Anterior cingulate cortex (tissue), 58 donors: ENCODE data around the gene CEP162.
A peak's percentile ranks its signal among the peaks of the same experiment; 100 is the strongest.
"Not testable (repeated sequence)": the region's sequence is repeated elsewhere in the genome, so short reads cannot be mapped to it uniquely, and the experiment has no call there.

Experiments used
- DNase-seq, 58 donors: peaks; one replicate each; lab custom pipeline; 2025; lab: John Stamatoyannopoulos, UW

CEP162 gene, protein sequence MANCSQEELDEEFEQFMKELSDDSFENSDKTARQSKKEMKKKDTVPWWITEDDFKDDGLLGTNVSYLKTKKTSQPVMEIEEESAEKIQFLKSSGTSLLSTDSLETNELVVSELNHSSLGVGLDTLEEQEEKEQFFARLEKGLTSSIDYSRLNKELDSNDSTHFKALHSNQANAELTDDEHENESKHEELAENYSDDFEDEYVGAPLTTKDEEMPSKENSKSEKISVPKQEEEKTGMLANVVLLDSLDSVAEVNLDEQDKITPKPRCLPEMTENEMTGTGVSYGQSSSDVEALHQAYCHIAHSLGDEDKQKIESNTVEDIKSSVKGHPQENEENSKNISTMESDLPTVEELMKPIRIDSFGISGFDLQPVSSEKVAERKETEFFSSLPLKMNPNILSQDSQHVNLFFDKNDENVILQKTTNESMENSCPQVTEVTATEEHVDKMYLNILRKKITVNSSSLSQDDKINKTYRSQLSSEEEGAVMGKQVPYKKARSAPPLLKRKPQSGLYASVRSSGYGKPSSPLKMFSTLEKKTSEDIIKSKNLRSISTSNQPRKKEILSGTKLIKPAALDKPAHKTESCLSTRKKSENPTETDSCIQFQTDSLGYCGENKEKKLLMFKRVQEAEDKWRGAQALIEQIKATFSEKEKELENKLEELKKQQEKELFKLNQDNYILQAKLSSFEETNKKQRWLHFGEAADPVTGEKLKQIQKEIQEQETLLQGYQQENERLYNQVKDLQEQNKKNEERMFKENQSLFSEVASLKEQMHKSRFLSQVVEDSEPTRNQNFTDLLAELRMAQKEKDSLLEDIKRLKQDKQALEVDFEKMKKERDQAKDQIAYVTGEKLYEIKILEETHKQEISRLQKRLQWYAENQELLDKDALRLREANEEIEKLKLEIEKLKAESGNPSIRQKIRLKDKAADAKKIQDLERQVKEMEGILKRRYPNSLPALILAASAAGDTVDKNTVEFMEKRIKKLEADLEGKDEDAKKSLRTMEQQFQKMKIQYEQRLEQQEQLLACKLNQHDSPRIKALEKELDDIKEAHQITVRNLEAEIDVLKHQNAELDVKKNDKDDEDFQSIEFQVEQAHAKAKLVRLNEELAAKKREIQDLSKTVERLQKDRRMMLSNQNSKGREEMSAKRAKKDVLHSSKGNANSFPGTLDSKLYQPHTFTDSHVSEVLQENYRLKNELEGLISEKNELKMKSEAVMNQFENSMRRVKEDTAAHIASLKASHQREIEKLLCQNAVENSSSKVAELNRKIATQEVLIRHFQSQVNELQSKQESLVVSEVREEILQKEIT (N-terminal part only)

DNA sequence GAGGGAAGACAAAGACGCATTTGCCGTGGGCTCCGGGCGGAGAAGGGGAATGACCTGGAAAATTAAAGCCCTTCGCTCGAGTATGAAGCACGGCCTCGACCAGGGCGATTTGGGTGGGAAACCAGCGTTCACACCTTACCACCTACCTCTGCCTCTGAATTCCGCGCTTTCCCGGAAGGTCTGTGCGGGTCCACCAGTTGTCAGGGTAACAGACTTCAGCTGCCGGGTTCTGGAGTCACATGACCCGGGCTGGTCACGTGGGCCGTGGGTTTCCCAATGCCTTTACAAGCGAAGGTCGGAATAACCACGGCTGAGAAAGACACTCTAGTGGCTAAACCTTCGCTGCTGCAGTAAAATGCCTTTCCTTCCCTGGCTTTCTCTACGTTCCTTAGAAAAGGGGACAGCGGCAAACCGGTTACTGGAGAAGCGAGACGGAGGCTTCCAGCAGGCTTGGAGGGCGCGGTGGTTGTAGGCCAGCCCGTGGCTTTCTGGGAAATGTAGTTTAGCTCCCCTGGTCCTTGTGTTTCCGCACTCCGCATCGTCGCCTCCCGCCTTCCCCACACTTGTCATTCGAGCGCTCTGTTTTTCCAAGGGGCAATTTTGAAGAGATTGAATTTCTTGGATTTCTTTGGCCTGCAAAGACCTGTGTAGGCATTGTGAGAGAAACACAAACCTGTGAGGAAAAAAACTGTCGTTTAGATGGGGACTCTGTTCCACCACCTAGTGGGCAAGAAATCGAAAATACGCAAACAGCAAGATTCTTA lies at the start of gene CEP162:
CEP162 (minus strand) TSS at position 210 of the 764 bp plus-strand sequence. CDS start 1,250 bp downstream, outside the sequence.
- peak; percentile 44 to 100 (median 93) for DNase-seq

GRCh38 chr6:84274856-84275255 lies 47.4 kb upstream of the CEP162 start:
- DNase-seq, result no peak

DNA sequence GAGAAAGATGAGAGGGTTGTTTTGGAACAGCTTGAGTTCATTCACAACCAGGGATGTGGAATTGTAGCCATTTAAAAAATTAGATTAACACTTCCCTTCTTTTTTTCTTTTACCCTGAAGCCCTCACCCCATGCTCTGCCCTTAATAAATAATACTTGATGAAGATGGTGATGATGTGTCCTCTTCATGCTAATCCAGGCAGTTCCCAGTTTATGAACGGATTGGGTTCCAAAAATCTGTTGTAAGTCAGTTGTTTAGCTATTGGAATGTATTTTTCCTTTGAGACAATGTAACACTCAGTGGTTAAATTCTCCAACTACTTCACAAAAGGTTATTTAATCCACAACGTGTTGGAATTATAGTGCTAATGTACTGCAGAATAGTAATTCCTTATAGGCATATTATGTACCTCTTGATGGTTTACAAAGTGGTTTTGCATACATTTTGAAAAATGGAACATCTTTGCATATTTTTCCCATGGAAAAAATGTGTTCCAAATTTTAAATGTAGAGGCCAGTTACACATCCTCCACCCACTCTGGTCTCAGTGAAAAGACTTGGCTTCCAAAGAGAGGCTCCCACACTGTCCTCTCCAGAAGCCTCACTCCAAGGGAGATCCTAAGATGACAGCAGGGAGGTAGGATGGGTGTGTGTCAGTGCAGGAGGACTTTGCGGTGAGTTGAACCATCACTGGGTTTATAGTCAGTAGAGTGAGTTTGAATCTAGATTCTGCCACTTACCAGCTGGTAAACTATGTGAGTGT lies 45.8 kb upstream of the CEP162 start:
- DNase-seq, result peak in 7 of 58 donors; percentile 1 to 25 (median 15)

- DNase-seq, result no peak
These were observed 44.9 kb upstream of the CEP162 start for GRCh38 chr6:84272298-84272697.

- DNase-seq, result no peak
These were observed 43.7 kb upstream of the CEP162 start for GRCh38 chr6:84271061-84271716.

DNA sequence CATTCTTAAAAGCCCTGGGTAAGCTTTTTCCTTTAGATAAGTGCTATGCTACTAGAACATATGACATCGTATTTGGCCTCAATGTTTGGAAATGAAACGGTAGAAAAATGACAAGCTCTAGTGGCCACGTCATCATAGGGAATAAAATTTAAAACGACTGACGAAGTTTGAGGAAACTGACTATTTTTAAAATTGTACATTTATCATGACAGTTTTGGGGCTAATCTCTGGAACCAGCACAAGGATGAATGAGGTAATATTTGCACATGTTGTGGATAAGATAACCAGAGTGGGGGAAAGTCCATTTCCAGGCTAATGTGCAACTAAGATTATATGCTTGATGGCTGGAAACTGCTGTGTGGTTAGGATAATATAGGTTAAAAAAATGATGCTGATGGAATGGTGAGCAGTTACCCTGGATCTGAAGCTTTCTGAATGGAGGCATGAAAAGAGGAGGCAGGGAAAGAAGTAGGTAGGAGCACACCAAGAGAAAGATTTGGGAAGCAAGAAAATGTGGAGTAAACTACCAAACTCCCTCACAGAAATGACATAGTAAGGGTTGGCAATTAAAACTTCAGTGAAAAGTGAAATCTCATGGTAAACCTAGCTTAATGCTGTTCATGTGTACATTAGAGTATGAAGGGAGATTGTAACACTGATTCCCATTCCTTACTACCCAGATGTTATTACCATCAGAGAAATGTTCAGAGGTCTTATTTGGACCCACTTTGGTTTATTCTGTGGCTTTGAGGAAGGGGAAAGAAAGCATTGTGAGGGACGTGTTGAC lies 42.7 kb upstream of the CEP162 start:
- no peak for DNase-seq

DNA sequence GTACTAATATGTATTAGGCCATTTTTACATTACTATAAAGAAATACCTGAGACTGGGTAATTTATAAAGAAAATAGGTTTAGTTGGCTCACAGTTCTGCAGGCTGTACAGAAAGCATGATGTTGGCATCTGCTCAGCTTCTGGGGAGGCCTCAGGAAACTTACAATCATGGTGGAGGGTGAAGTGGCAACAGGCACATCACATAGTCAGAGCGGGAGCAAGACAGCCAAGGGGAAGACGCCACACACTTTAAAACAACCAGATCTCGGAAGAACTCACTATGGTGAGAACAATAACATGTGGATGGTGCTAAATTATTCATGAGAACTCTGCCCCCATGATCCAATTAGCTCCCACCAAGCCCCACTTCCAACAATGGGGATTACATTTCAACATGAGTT lies 41.3 kb upstream of the CEP162 start:
- DNase-seq, result no peak

GRCh38 chr6:84263557-84263956 lies 36.1 kb upstream of the CEP162 start:
- DNase-seq, result no peak

DNA sequence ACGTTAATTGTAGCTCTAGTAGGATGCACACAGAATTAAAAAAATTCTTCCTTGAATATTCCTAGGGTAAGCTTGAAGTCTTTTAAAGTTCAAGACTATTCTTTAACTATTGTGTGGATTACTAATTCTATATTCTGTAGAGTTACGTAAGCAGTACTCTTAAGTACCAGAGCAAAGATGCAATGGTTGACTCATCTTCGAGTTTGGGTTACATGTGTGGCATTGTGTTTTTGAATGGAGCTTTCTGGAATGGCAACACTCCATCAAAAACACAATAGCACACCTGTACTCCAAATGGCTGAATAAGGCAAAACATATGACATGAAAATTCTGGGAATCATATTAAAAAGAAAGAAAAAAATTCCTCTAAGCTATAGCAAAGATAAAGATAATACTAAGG lies 33.5 kb upstream of the CEP162 start:
- no peak for DNase-seq

- no peak for DNase-seq
These were observed 32.8 kb upstream of the CEP162 start for GRCh38 chr6:84260196-84260595.

GRCh38 chr6:84258866-84259265 lies 31.4 kb upstream of the CEP162 start:
- no peak for DNase-seq

- peak in 1 of 58 donors; percentile 12 for DNase-seq
These were observed 30.8 kb upstream of the CEP162 start for GRCh38 chr6:84258268-84258667.

- DNase-seq, result no peak
These were observed 28.2 kb upstream of the CEP162 start for GRCh38 chr6:84255641-84256040.

GRCh38 chr6:84253380-84253779 lies 25.9 kb upstream of the CEP162 start:
- no peak for DNase-seq

GRCh38 chr6:84251891-84252539 lies 24.6 kb upstream of the CEP162 start:
- DNase-seq, result no peak

DNA sequence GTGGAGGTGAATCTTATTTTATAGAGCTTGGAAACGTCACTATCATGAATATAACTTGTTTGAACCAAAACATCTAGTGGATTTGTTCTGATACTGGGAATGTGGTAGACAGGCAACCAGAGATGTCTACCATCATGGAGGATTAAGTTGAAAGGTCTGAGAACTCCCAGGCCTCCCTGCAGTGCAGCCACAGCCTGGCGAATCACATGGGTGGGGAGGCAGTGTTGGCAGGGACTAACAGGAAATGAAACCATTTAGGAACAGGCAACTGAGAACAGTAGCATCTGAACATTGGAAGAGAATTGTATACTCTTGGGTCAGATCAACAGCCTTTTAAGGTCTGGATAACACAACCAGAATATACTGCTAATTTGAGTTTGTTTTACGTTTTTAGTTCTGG lies 22.3 kb upstream of the CEP162 start:
- no peak for DNase-seq

DNA sequence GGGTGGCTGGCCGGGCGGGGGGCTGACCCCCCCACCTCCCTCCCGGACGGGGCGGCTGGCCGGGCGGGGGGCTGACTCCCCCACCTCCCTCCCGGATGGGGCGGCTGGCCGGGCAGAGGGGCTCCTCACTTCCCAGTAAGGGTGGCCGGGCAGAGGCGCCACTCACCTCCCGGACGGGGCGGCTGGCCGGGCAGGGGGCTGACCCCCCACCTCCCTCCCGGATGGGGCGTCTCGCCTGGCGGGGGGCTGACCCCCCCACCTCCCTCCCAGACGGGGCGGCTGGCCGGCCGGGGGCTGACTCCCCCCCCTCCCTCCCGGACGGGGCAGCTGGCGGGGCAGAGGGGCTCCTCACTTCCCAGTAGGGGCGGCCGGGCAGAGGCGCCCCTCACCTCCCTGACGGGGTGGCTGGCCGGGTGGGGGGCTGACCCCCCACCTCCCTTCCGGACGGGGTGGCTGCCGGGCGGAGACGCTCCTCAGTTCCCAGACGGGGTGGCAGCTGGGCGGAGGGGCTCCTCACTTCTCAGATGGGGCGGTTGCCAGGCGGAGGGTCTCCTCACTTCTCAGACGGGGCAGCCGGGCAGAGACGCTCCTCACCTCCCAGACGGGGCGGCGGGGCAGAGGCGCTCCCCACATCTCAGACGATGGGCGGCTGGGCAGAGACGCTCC lies 17.1 kb upstream of the CEP162 start:
- DNase-seq, result not testable (repeated sequence)
